Suprapubic skin (tissue), 4 donors: ENCODE results near the gene FAM149A.

Source experiments
- CTCF ChIP-seq, 2 donors: fragments of 200-600 bp in 1 of 2; fragments of 450-650 bp in 1 of 2; sonication (generic) in 1 of 2; IDR thresholded peaks; one replicate each; pipeline ENCODE4 v1.5.1; 2016 to 2019; ENCODE audit warnings: antibody characterized with exemption in 2 of 2, mild to moderate bottlenecking in 1 of 2, moderate library complexity in 1 of 2
- POLR2A ChIP-seq, 2 donors: fragments of 450-650 bp; IDR thresholded peaks; one replicate each; pipeline ENCODE4 v1.6.1; 2017; ENCODE audit warnings: antibody characterized with exemption in 2 of 2, mild to moderate bottlenecking in 2 of 2, moderate library complexity in 2 of 2
- POLR2AphosphoS5 ChIP-seq, 3 donors: sonication (generic); formaldehyde crosslinking; IDR thresholded peaks; one replicate each; pipeline ENCODE4 v1.6.1; 2017; ENCODE audit warnings: antibody characterized with exemption in 3 of 3

DNA sequence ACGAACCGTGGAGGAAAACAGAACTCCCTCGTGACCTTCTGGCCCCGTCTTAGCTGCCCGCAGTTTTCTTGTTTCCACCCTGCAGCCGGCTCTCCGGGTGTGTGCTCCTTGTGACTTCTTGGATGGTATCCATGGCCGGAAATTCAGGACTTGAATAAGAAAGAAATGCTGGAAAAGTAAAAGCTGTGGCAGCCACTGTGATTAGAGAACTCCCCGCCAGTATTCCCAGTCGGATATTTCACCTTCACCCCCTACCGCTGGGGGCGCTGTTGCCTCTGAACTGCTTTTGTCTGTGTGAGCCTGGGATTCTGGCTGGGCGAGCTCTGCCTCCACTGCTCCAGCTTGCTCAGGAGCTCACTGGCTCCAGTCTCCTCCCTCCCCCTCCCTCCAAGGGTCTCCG, 45.4 kb downstream of the FAM149A start:
- no peak for TF ChIP-seq POLR2AphosphoS5 (IDR thresholded peaks at IDR 0.05)
- no peak for TF ChIP-seq POLR2A (IDR thresholded peaks at IDR 0.05)
- peak in 1 of 2 donors; percentile 39 for TF ChIP-seq CTCF (IDR thresholded peaks at IDR 0.05)
